IMR-90 (cell line): Measurements from ENCODE around the gene CD72. TPM values are rescaled to one million over a fixed set of nuclear protein-coding genes. Genes with fewer than 3 reads are reported as not detected.
A peak's percentile ranks its signal among the peaks of the same experiment; 100 is the strongest.

ENCODE experiments used
- ATAC-seq: fragments of 200-7000 bp; cut with Tn5 transposase; 2 replicates; pipeline ENCODE4 v1.9.1; 2020; ENCODE audit warnings: low read depth, mild to moderate bottlenecking, moderate library complexity
- BruUV-seq: library from RNA; stranded (reverse); fragments of 400-500 nt; replicated peaks from 2 replicates; lab custom pipeline; 2021; lab: Mats Ljungman, UMichigan
- CTCF ChIA-PET: fragments of 300-600 bp; formaldehyde crosslinking; extraction: SDS; loops from one replicate; lab custom pipeline; 2021; ENCODE audit warnings: antibody characterized with exemption; lab: Yijun Ruan, JAX
- POLR2A ChIA-PET: fragments of 300-600 bp; sonication (Branson Sonifier 250); formaldehyde crosslinking; loops from one replicate; lab custom pipeline; 2022; ENCODE audit warnings: antibody characterized with exemption; ENCODE audit not compliant: unreplicated experiment; lab: Charles Lee
- DNase-seq: peaks from one replicate; pipeline ENCODE4 v3.0.0; 2013
- H2AFZ ChIP-seq: replicated peaks from 2 replicates; pipeline ENCODE3; 2013; ENCODE audit warnings: low read length, mild to moderate bottlenecking; ENCODE audit not compliant: poor library complexity
- H2AK5ac ChIP-seq: 2 replicates; pipeline ENCODE4 v1.6.1; 2013; ENCODE audit warnings: low read depth, low read length, inconsistent platforms
- H2AK9ac ChIP-seq: replicated peaks from 2 replicates; pipeline ENCODE3; 2013; ENCODE audit warnings: mild to moderate bottlenecking, low read depth, low read length, moderate library complexity; ENCODE audit not compliant: poor library complexity
- H2BK120ac ChIP-seq: 2 replicates; pipeline ENCODE4 v1.6.1; 2013; ENCODE audit warnings: low read depth, low read length, inconsistent platforms
- H2BK15ac ChIP-seq: 3 replicates; pipeline ENCODE4 v1.6.1; 2013; ENCODE audit warnings: low read depth, low read length, inconsistent platforms
- H2BK20ac ChIP-seq: 2 replicates; pipeline ENCODE4 v1.6.1; 2013; ENCODE audit warnings: low read depth, mild to moderate bottlenecking, inconsistent platforms, low read length, moderate library complexity
- H2BK5ac ChIP-seq: 2 replicates; pipeline ENCODE4 v1.6.1; 2013; ENCODE audit warnings: mild to moderate bottlenecking, low read depth, low read length, inconsistent platforms; ENCODE audit not compliant: poor library complexity, severe bottlenecking
- H3K14ac ChIP-seq: replicated peaks from 2 replicates; pipeline ENCODE4 v1.6.1; 2013; ENCODE audit warnings: low read depth, low read length, inconsistent platforms
- H3K18ac ChIP-seq: 2 replicates; pipeline ENCODE4 v1.6.1; 2013; ENCODE audit warnings: low read depth, low read length, control low read depth
- H3K23ac ChIP-seq: 2 replicates; pipeline ENCODE4 v1.6.1; 2013; ENCODE audit warnings: low read depth, low read length, inconsistent platforms
- H3K27ac ChIP-seq: 2 replicates; pipeline ENCODE4 v1.5.1; 2013; ENCODE audit warnings: mild to moderate bottlenecking, control low read depth, low read length; ENCODE audit not compliant: insufficient read depth
- H3K27me3 ChIP-seq: 2 replicates; pipeline ENCODE4 v1.6.1; 2013; ENCODE audit warnings: low read length; ENCODE audit not compliant: control insufficient read depth, insufficient read depth
- H3K36me3 ChIP-seq: 2 replicates; pipeline ENCODE4 v1.6.1; 2013; ENCODE audit warnings: low read length, mixed read lengths; ENCODE audit not compliant: control insufficient read depth, insufficient read depth
- H3K4ac ChIP-seq: 2 replicates; pipeline ENCODE4 v1.6.1; 2013; ENCODE audit warnings: low read depth, low read length, inconsistent platforms
- H3K4me1 ChIP-seq: 2 replicates; pipeline ENCODE4 v1.6.1; 2013; ENCODE audit warnings: low read length, mixed read lengths; ENCODE audit not compliant: control insufficient read depth, insufficient read depth
- H3K4me2 ChIP-seq: 2 replicates; pipeline ENCODE4 v1.6.1; 2013; ENCODE audit warnings: low read depth, mild to moderate bottlenecking, control low read depth, low read length, moderate library complexity
- H3K4me3 ChIP-seq: 2 replicates; pipeline ENCODE4 v1.5.1; 2013; ENCODE audit warnings: low read depth, mild to moderate bottlenecking, control low read depth, low read length, moderate library complexity; ENCODE audit not compliant: insufficient read depth
- H3K56ac ChIP-seq: 2 replicates; pipeline ENCODE4 v1.6.1; 2013; ENCODE audit warnings: low read length, inconsistent platforms; ENCODE audit not compliant: insufficient read depth; ENCODE audit errors: extremely low read depth
- H3K79me1 ChIP-seq, 2 experiments: 2 replicates each; pipeline ENCODE4 v1.6.1; 2013; ENCODE audit warnings: low read length in 2 of 2, inconsistent platforms in 1 of 2, low read depth in 1 of 2
- H3K9ac ChIP-seq: 2 replicates; pipeline ENCODE4 v1.6.1; 2013; ENCODE audit warnings: low read depth, low read length, control low read depth
- H3K9me1 ChIP-seq: 2 replicates; pipeline ENCODE4 v1.6.1; 2013; ENCODE audit warnings: low read length, inconsistent platforms; ENCODE audit not compliant: insufficient read depth
- H3K9me3 ChIP-seq: 2 replicates; pipeline ENCODE4 v1.6.1; 2013; ENCODE audit warnings: low read length; ENCODE audit not compliant: control insufficient read depth, insufficient read depth
- H4K20me1 ChIP-seq: 2 replicates; pipeline ENCODE4 v1.6.1; 2013; ENCODE audit warnings: low read length, inconsistent platforms; ENCODE audit not compliant: insufficient read depth
- H4K5ac ChIP-seq: 2 replicates; pipeline ENCODE4 v1.6.1; 2013; ENCODE audit warnings: mild to moderate bottlenecking, low read depth, low read length, control low read depth
- H4K8ac ChIP-seq, 2 experiments: 2 replicates each; pipeline ENCODE4 v1.6.1; 2013; ENCODE audit warnings: low read depth in 2 of 2, low read length in 2 of 2, control low read depth in 1 of 2, inconsistent platforms in 1 of 2
- H4K91ac ChIP-seq: 2 replicates; pipeline ENCODE4 v1.6.1; 2013; ENCODE audit warnings: low read depth, low read length, inconsistent platforms; ENCODE audit not compliant: insufficient read depth
- BHLHE40 ChIP-seq: fragments of 150-350 bp; IDR thresholded peaks from 2 replicates; pipeline ENCODE4 v1.6.1; 2016; ENCODE audit warnings: mild to moderate bottlenecking, low read depth, low read length
- CEBPB ChIP-seq: IDR thresholded peaks from 2 replicates; pipeline ENCODE4 v1.6.1; 2012; ENCODE audit warnings: low read depth, low read length, improper control_type of control experiment
- CHD1 ChIP-seq: IDR thresholded peaks from 2 replicates; pipeline ENCODE4 v1.6.1; 2012; ENCODE audit warnings: low read depth, low read length, improper control_type of control experiment
- FOS ChIP-seq: fragments of 150-350 bp; IDR thresholded peaks from 2 replicates; pipeline ENCODE4 v1.6.1; 2016; ENCODE audit warnings: low read depth, low read length
- MAFK ChIP-seq: IDR thresholded peaks from 2 replicates; pipeline ENCODE4 v1.6.1; 2012; ENCODE audit warnings: low read depth, low read length, improper control_type of control experiment
- NFE2L2 ChIP-seq: fragments of 150-350 bp; IDR thresholded peaks from 2 replicates; pipeline ENCODE4 v1.6.1; 2016; ENCODE audit warnings: low read depth, mild to moderate bottlenecking, low read length
- POLR2A ChIP-seq: IDR thresholded peaks from 2 replicates; pipeline ENCODE4 v1.6.1; 2012; ENCODE audit warnings: mild to moderate bottlenecking, low read depth, low read length
- RCOR1 ChIP-seq: IDR thresholded peaks from 2 replicates; pipeline ENCODE4 v1.6.1; 2012; ENCODE audit warnings: mild to moderate bottlenecking, low read length, improper control_type of control experiment; ENCODE audit not compliant: insufficient replicate concordance
- RFX5 ChIP-seq: IDR thresholded peaks from 2 replicates; pipeline ENCODE4 v1.8.0; 2012; ENCODE audit warnings: low read depth, mild to moderate bottlenecking, low read length, moderate library complexity
- WGBS, 2 experiments: methylation state at CpG; one replicate each; pipeline versions ENCODE4 v1.1.5 to v1.1.7; 2013; ENCODE audit warnings: missing lambda C conversion rate in 2 of 2; ENCODE audit not compliant: insufficient read length in 1 of 2; ENCODE audit errors: extremely low coverage in 2 of 2; 5-methylcytosine and 5-hydroxymethylcytosine counted together
- dilution Hi-C: fragments of 300-500 bp; cut with HindIII; formaldehyde crosslinking; loops from one replicate; pipeline ENCODE4 v1.14.3; 2018; ENCODE audit warnings: low sequenced_read_pairs; ENCODE audit not compliant: unreplicated experiment
- in situ Hi-C: fragments of 300-500 bp; cut with MboI; formaldehyde crosslinking; loops from 3 replicates; pipeline ENCODE4 v1.14.3; 2019; ENCODE audit warnings: low sequenced_read_pairs, inconsistent platforms, mixed read lengths
- intact Hi-C: fragments of 100-400 bp; cut with micrococcal nuclease; formaldehyde crosslinking; loops from 2 replicates; pipeline ENCODE4 v1.10.0; 2022
- polyA plus RNA-seq, 3 experiments: library from polyadenylated mRNA; depleted of rRNA; stranded (reverse); fragments of >200 nt; gene quantifications; 2 replicates each; pipeline ENCODE4 v1.2.3, GENCODE V29; 2012; ENCODE audit warnings: low replicate concordance in 1 of 3
- total RNA-seq: library from RNA; depleted of rRNA; stranded (reverse); fragments of >200 nt; gene quantifications from 2 replicates; pipeline ENCODE4 v1.2.3, GENCODE V29; 2012
- TF ChIP-seq, protein P1 (sequence below): conservative IDR thresholded peaks from 2 replicates; pipeline ENCODE4 v1.5.1; 2012; ENCODE audit warnings: mild to moderate bottlenecking, low read depth, low read length, improper control_type of control experiment
- TF ChIP-seq, protein P2 (sequence below): fragments of 150-350 bp; IDR thresholded peaks from 2 replicates; pipeline ENCODE4 v1.6.1; 2017; ENCODE audit warnings: mild to moderate bottlenecking, antibody characterized with exemption, low read length, low read depth

Gene CD72
- total and polyA plus RNA-seq, 2 of the 4 experiments (the other 2 are of a cell fraction): 0.36 to 0.58 TPM

DNA sequence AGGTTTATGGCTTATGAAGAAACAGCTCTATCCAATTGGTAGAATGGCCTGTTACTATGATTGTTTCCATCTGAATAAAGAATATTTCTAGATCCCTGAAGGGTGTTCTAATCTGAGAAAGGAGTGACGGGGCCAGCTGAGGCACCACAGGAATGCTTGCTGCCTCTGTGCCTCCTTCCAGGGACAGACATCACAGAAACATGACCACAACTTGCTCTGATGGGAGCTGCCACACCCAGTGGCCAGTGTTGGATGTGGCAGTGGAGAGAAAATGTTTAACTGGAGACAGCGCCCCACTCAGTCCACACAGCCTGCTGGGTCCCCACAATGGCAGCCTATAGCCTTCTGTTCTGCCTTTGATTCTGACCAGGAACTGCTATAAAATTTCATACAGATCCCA, 51.8 kb downstream of the CD72 start:
- no peak overlapping the region for H2BK5ac ChIP-seq
- peak; percentile 11; the same call in 1 of the 2 replicates for ATAC-seq
- no peak overlapping the region for H2AK5ac ChIP-seq
- H4K91ac ChIP-seq: no peak overlapping the region
- H4K20me1 ChIP-seq: peaks cover 6% of the 10 kb centered on the region; the same call in 1 of the 2 replicates
- H3K4ac ChIP-seq: no peak overlapping the region
- no peak overlapping the region for H2BK120ac ChIP-seq
- peaks cover 14% of the 10 kb centered on the region for H3K36me3 ChIP-seq
- peak overlapping the region; percentile 25 for H2AK9ac ChIP-seq
- H3K56ac ChIP-seq: no peak overlapping the region
- no peaks in the 10 kb centered on the region for H3K9me3 ChIP-seq
- H3K27ac ChIP-seq: no peak overlapping the region
- no peak overlapping the region for H2BK15ac ChIP-seq
- intact Hi-C loops: no loop called here
- no peak overlapping the region for H2BK20ac ChIP-seq
- ChIA-PET POLR2A (no interaction called here), CTCF (interaction anchor here (0.5 kb wide), 1 partner anchor 196 kb away, joined by 3 read pairs; no protein-coding TSS in a partner anchor)
- no TSS peak for BruUV-seq
- peaks cover 2% of the 10 kb centered on the region; the same call in 1 of the 2 replicates for H3K4me1 ChIP-seq
- TF ChIP-seq NFE2L2 (no peak), RFX5 (no peak), POLR2A (no peak), MAFK (no peak), CEBPB (no peak), FOS (no peak), CHD1 (no peak), RCOR1 (no peak), BHLHE40 (no peak)
- TF ChIP-seq, protein P1, sequence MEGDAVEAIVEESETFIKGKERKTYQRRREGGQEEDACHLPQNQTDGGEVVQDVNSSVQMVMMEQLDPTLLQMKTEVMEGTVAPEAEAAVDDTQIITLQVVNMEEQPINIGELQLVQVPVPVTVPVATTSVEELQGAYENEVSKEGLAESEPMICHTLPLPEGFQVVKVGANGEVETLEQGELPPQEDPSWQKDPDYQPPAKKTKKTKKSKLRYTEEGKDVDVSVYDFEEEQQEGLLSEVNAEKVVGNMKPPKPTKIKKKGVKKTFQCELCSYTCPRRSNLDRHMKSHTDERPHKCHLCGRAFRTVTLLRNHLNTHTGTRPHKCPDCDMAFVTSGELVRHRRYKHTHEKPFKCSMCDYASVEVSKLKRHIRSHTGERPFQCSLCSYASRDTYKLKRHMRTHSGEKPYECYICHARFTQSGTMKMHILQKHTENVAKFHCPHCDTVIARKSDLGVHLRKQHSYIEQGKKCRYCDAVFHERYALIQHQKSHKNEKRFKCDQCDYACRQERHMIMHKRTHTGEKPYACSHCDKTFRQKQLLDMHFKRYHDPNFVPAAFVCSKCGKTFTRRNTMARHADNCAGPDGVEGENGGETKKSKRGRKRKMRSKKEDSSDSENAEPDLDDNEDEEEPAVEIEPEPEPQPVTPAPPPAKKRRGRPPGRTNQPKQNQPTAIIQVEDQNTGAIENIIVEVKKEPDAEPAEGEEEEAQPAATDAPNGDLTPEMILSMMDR: no peak; the same call in 1 of the 2 replicates
- TF ChIP-seq, protein P2, sequence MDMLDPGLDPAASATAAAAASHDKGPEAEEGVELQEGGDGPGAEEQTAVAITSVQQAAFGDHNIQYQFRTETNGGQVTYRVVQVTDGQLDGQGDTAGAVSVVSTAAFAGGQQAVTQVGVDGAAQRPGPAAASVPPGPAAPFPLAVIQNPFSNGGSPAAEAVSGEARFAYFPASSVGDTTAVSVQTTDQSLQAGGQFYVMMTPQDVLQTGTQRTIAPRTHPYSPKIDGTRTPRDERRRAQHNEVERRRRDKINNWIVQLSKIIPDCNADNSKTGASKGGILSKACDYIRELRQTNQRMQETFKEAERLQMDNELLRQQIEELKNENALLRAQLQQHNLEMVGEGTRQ: no peak
- no peak overlapping the region for H3K23ac ChIP-seq
- H3K79me1 ChIP-seq: peaks cover 0 to 3% of the 10 kb centered on the region in 2 experiments; a peak in 1 of 4 replicates
- in situ Hi-C loops: no loop called here
- H3K4me2 ChIP-seq: no peak overlapping the region
- H3K14ac ChIP-seq: no peak overlapping the region
- H3K18ac ChIP-seq: no peak overlapping the region
- no peak overlapping the region for H2AFZ ChIP-seq
- no CpG with 5 or more reads among the region's 2 CpGs for WGBS, 2 experiments
- H3K9me1 ChIP-seq: peaks cover 6% of the 10 kb centered on the region; the same call in 1 of the 2 replicates
- no peak for DNase-seq
- H4K8ac ChIP-seq: no peak overlapping the region
- H3K4me3 ChIP-seq: no peak overlapping the region
- no peak overlapping the region for H4K5ac ChIP-seq
- no peak overlapping the region for H3K9ac ChIP-seq
- no peaks in the 10 kb centered on the region for H3K27me3 ChIP-seq
- dilution Hi-C loops: no loop called here
